Thyroid gland (tissue), 4 donors: ENCODE data around the gene SERPINI2.

ENCODE experiments used
- POLR2A ChIP-seq, 2 donors: fragments of 450-650 bp; IDR thresholded peaks; one replicate each; pipeline ENCODE4 v1.6.1; 2017; ENCODE audit warnings: antibody characterized with exemption in 2 of 2, mild to moderate bottlenecking in 2 of 2, moderate library complexity in 1 of 2
- TF ChIP-seq, protein P1 (sequence below), 6 experiments: fragments of 200-600 bp in 3 of 6; fragments of 450-650 bp in 3 of 6; sonication (generic) in 3 of 6; IDR thresholded peaks; one replicate each; pipeline ENCODE4 v1.5.1; 2016 to 2019; ENCODE audit warnings: antibody characterized with exemption in 6 of 6, mild to moderate bottlenecking in 2 of 6, inconsistent platforms in 1 of 6, moderate library complexity in 1 of 6

DNA sequence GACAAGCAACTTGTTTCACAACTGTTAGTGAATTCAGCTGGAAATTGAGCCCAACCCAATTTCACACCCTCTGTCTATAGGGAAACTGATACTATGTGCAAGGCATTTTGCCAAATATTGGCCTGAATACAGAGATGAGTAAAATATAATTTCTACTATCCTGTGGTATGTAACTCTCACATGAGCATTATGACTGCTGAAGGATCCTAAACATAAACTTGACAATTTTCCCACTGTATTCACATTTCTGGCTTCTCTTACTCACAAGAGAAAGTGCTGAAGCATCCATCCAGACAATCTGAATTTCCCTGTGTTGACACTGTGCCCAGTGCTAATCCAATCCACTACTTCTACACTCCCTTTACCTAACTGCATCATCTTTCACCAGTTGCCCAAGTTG is 28.4 kb downstream of the SERPINI2 start:
- TF ChIP-seq, protein P1, sequence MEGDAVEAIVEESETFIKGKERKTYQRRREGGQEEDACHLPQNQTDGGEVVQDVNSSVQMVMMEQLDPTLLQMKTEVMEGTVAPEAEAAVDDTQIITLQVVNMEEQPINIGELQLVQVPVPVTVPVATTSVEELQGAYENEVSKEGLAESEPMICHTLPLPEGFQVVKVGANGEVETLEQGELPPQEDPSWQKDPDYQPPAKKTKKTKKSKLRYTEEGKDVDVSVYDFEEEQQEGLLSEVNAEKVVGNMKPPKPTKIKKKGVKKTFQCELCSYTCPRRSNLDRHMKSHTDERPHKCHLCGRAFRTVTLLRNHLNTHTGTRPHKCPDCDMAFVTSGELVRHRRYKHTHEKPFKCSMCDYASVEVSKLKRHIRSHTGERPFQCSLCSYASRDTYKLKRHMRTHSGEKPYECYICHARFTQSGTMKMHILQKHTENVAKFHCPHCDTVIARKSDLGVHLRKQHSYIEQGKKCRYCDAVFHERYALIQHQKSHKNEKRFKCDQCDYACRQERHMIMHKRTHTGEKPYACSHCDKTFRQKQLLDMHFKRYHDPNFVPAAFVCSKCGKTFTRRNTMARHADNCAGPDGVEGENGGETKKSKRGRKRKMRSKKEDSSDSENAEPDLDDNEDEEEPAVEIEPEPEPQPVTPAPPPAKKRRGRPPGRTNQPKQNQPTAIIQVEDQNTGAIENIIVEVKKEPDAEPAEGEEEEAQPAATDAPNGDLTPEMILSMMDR (IDR thresholded peaks at IDR 0.05): no peak
- TF ChIP-seq POLR2A (IDR thresholded peaks at IDR 0.05): no peak
